Fibroblast of skin of left biceps (primary cell): ENCODE results near the gene CCKAR.

Source experiments
- DNase-seq, 2 experiments: peaks; one replicate each; pipeline ENCODE4 v3.0.0-alpha.2; 2013; ENCODE audit warnings: low read depth in 2 of 2

CCKAR gene

DNA sequence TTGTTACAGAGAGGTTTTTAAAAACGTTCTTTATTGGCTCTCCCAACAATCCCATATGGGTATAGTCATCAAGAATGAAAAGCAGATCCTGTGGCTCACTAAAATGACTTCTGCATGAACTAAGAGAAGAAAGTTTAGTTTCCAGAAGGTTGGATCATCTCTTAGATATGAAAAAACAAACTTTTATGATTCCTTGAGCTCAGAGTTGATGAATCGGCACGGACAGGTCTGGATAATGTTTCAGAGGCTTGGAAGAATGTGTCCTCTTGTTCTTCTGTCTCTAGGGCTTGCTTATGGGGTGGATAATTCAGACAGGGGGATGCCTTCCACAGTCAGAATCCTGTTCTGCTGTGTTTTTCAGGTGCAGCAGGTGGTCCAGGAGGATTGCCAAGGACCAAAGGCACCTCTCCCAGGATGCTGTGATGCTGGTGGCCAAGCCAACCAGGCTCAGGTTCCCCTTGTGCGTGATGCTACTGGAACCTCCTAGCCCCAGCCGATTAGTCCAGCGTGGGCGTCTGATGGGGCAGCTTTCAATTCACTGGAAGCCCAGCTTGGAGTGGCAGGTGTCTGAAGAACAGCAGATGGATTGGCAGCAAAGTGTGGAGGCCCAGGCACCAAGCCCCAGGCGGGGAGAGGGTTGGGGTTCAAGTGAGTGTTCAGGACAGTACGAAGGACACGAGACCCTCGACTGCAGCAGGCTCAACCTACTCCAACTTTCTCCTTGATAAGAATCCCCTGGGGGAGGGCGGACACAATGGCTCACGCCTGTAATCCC lies 30.3 kb downstream of the CCKAR start:
- peak in 1 of 2 experiments; percentile 15 for DNase-seq

DNA sequence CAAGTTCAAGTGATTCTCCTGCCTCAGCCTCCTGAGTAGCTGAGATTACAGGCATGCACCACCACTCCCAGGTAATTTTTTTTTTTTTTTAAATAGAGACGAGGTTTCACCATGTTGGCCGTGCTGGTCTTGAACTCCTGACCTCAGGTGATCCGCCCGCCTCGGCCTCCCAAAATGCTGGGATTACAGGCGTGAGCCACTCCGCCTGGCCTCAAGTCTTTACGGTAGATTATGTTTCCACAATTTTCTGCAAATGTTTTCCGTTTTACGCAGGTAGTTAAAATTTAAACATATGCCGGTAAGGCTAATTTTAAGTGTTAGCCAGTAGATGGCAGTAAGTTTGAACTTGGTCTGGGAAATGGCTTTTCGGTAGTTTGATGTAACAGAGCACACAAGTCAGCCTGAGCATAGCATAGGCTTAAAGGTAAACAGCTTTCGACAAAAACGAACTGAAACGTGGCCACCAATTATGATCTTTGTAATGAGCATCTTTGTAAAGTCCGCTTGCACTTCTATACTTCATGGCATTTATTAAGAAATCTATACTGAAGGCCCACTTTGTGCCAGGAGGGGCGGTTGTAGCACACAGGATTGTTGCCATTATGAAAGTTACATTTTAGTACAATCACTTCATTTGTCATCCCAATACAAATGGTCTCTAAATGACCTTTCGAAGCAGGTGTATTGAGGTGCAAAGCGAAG lies 31.1 kb downstream of the CCKAR start:
- DNase-seq, result peak in 1 of 2 experiments; percentile 31

DNA sequence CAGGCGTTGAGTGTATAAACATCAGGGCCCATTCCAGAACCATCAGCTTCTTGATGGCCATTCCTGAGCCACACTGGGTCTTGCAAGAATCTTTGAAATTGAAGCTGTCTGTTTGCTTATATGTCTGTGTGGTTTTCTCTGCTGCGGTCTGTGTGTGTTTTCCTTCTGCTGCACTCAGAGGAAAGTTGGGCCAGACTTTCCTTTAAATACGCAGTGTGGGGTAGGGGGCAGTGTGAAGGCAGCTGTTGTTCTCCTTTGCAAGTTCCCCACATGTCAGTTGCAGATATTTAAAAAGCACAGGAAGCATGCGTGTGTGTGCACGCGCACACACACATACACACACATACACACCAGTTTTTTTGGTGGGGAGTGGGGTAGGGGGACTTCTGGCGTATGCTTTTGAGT lies 32.1 kb downstream of the CCKAR start:
- DNase-seq, result peak in 1 of 2 experiments; percentile 8

DNA sequence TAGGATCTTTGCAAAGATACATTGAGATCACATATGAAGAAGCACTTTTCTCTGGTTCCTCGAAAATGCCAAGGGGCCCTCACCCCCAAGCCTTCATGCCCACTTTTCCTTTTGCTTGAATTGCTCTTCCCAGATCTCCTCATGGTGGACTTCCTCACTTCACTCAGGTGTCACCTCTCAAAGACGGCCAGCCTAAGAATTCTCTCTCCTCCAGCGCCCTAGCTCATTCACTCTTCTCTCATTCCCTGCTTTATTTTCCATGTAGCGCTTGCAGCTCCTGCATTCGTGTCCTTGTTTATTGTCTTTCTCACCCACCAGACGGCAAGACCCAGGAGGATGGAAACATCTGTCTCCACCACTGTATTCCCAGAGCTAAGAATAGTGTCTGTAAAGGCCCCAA lies 32.9 kb downstream of the CCKAR start:
- DNase-seq, result no peak

DNA sequence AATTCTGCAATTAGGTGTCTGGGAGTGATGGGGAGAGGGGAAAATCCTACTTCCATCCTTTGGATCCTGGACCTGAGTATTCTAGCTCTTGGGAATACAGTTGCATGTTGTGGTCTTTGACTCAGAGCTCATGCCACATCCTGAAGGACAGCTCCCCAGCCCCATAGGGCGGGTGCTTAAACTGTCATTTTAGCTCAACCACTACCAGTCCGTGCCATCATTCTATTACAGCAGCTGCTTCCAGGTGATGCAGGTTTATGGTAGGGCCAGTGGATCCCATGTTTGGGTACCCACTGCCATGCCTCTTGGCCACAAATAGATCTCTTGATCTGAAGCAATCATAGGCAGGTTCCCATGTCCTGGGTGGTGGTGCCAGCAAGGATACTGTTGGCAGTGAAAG lies 34.7 kb downstream of the CCKAR start:
- DNase-seq, result no peak

DNA sequence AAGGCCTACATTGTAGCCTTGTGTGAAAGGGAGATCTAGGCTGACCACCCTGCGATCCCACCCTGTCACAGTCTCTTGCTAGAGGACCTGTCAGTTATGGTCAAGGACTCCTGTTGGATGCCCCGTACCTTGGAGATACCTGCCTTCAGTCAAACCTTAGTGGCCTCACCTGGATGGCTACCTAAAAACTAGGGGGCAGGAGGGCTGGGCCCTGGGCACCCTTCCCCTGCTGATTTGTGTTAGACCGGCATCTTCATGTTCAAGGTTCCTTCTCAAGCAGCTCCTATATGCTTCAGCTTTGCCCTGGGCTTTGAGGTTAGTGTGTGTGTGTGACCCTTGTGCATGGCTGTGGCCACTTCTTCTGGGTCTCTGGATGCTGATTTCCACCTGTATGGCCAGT lies 35.3 kb downstream of the CCKAR start:
- no peak for DNase-seq

DNA sequence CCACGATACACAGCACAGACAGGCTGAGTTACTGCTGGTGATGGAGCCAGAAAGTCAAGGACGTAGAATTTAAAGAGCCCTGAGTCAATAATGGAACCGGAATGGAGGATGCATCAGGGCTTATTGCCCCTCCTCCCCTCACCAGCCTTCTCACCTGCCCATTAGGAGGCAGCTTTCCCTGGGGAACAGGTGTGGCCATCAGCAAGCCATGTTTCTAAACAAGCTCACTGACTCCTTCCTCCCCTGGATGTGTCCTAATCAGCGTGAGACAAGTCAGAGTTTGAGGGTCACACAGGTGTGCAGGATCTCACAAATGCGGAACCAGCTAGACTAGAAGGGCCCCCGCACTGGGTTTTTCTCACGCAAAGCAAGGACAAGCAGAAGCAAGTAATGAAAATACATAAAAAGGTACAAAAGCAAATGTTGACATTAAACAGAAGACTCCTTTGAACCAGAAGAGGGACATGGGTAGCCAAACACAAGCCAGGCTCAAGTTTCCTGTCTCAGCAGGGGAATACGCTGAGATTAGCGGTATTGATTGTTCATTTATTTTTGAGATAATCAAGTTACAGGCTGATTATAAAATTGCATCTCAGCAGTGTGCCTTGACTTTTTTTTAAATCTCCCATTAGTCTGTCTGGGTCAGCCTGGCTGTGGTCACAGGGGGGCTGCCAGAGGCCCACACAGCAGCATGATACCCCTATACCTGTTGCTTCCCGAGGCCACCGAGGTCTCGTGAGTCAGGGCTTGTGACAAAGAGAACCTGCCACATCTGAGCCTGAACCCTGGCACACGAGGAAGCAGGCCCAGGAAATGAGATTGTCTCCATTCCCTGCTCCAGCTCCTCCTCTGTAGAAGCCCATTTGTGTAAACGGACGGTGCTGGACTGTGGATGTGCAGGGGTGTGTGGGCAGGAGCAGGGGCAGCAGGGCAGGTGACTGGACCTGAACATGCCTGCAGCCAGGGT lies 37.4 kb downstream of the CCKAR start:
- DNase-seq, result no peak

DNA sequence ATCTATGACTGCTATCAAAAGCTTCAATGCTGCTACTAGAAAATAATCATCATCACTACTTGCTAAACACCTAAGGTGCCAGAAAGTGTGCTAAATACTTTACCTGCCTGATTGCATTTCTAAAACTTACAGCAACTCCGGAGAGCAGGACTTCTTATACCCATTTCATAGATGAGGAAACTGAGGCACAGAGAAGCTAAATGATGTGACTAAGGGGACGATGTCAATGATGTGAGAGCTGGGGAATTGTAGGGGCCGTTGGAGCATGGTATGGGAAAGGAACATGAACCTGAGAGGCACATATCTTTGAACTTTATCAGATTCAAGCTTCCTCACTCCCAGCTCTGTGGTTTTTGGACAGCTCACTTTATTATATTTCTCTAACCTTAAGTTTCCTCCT lies 38.7 kb downstream of the CCKAR start:
- no peak for DNase-seq

DNA sequence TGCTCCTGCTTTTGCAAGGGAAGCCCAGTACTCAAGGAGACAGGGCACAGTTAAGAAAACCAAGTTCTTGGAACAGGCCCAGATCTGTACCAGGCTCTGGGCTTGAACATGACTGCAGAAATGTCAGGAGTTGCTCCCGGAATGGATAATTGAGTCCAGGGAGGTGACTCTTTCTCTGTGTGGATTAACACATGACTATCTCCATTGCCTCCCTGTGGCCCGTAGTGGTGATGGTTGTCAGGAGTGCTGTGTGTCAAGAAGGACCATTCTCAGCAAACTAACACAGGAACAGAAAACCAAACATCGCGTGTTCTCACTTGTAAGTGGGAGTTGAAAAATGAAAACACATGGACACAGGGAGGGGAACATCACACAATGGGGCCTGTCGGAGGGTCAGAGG lies 39.9 kb downstream of the CCKAR start:
- no peak for DNase-seq

DNA sequence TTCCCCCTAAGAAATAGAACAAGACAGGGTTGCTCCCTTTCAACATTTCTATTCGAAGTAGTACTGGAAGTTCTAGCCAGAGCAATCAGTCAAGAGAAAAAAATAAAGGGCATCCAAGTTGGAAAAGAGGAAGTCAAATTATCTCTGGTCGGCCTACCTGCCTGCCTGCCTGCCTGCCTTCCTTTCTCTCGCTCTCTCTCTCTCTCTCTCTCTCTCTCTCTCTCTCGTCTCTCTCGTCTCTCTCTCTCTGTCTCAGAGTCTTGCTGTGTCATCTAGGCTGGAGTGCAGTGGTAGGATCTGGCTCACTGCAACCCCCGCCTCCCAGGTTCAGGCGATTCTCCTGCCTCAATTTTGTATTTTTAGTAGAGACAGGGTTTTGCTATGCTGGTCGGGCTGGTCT lies 42.9 kb downstream of the CCKAR start:
- no peak for DNase-seq

DNA sequence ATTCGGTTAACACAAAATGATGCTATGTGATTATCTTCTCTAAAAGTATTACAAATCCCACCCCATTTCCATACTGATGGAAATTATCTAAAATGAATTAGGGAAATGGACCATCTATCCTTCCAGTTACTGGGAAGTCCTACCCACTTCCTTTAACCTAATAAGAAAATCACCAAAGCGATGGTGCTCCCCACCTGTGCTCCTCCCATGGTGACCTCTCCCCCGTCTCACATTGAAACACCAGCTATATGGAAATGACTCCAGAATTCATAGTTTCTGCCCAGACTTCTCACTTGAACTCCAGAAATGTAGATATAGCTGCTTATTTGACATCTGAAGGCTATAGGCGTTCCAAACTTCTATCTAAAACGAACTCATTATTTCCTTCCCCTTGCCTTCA lies 48.5 kb downstream of the CCKAR start:
- no peak for DNase-seq

DNA sequence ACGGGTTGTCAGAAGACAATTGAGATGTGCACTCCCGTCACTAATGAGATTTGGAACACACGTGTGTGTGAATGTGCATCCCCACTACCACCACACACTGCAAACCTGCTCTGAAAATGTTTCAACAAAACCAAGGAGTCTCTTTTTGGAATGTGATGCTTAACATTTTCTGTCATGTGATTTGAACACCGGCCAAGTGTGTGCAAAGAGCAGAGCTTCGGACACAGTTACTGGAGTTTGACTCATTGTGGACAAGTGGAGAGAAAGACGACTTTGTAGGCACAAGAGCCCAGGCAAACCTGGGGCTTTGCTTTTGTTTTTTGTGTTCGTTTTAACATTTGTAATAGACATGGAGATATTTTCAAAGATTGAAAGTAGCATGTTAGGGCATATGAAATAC lies 49.2 kb downstream of the CCKAR start:
- no peak for DNase-seq

DNA sequence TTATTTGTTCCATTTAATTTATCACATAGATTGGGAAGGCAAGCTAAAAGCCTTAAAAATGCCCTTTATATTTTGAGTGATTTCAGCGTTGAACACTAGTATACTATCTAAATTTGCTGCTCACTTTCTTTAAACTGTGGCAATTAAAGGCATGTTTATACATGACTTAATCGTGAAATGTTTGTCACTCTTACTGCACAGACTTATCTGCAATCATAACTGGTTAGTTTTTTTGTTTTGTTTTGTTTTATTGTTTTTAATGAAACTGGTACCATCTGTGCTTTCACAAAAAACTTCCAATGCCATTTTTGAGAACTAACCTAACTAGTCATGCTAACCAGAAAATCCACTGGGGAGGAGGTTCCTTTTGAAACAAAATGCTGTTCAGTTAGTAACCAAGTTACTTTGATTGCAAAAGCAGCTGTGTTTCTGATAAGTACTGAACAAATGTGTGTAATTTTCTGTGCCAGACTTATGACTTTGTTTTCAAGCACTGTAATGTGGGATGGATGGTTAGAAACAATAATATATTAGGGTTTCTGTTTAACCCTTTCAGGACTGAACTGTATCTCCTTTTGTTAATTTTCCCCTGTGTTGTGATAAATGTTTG lies 56.1 kb downstream of the CCKAR start:
- DNase-seq, result no peak

DNA sequence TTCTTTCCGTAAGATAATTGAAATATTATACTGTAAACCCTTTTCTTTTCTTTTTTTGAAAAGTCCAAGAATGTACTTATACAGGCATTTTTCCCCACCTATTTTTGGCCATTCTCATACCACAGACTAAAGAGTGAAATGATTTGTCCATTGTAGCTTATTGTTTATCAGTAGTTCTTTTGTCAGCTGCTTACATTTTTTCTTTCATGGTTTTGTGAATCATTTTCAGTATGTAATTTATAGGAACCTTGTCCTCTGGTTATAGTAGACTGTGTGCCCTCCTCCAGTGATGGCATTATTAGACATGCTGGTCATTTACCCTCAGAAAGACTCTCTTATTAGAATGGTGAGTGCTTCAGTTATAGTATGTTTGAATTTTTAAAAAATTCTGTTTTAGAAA lies 56.7 kb downstream of the CCKAR start:
- DNase-seq, result no peak

DNA sequence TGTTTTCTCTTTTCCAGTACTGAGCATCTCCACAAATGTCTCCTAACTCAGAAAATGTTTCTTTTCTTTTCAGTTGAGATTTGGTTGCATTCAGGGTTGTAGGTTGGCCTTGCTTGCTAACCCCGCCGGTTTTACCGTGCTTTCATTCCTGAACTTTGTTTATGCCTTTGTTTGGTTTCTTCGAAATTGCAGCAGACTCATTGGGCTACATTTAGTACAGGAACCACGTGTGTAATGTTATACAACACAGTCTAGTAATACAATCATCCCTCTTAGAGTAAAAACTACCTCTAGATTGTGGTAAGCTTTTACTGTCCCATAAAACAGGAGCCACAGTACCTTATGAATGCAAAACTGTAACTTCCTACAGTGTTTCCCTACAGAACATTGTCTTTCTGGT lies 57.9 kb downstream of the CCKAR start:
- DNase-seq, result no peak

DNA sequence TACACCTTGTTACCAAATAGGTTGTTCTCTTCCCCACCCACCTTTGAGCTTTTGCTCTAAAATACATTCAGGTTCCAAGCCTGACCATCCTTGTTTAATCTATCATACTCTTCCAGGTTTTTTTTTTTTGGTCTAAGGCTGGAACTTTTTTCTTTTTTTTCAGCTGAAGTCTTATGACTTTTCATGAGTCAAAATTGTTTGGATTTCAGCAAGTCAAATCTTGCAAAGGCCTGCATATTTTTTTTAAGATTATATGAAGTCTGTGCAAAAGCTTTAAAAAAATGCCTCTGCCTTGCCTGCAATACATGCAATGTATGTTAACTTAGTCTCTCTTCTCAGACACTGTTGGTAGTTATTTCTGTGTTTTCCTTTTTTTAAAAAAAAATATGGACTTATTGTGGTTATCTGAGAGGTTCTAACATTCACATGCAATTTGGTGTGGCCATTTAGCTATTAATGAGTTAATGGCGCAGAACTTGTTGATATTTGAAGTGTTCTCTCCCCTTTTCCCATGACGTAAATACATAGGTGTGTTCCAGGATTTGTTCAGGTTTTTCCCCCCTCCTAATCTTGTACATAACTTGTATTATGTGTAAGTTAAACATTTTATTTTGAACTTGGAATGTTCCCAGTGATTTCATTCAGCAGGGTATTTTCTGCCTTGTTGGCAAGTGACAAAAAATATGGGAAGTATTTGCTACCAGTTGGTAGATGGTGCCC lies 58.7 kb downstream of the CCKAR start:
- DNase-seq, result no peak
